ENCODE measurements around the gene F8.

- TF ChIP-seq CTCF (IDR thresholded peaks at IDR 0.05) (no peak), SIN3A (IDR thresholded peaks at IDR 0.05; ENCODE audit: borderline replicate concordance, insufficient read depth, low read depth, low read length) (no peak), POLR2AphosphoS5 (IDR thresholded peaks at IDR 0.05; ENCODE audit: low read depth, low read length) (no peak)
Observed at GRCh38 chrX:154836163-154836562, 186.4 kb downstream of the F8 start.
